Activated T-helper 2 cell treated with anti-CD3 and anti-CD28 coated beads, Interferon-gamma antibody, Interleukin-2, Interleukin-4, amounts not matched to agents 10 μg/mL and 5 μg/mL and 100 μg/mL, durations not matched to agents 14 hours and 24 hours and 36 hours (primary cell): ENCODE data around the gene CDC45. TPM values are rescaled to one million over a fixed set of nuclear protein-coding genes. Genes with fewer than 3 reads are reported as not detected.

Experiments
- DNase-seq: peaks from one replicate; pipeline ENCODE4 v3.0.0; 2021; ENCODE audit warnings: low spot score
- H3K27ac Mint-ChIP-seq: one replicate; pipeline ENCODE4 v1.8.0; 2021; ENCODE audit warnings: mixed read lengths
- H3K27me3 Mint-ChIP-seq: one replicate; pipeline ENCODE4 v1.8.0; 2021; ENCODE audit warnings: low read depth, mixed read lengths
- H3K36me3 Mint-ChIP-seq: one replicate; pipeline ENCODE4 v1.8.0; 2021; ENCODE audit warnings: low read depth, mixed read lengths
- H3K4me1 Mint-ChIP-seq: one replicate; pipeline ENCODE4 v1.8.0; 2021; ENCODE audit warnings: low read depth, mixed read lengths
- H3K4me3 Mint-ChIP-seq: one replicate; pipeline ENCODE4 v1.8.0; 2021; ENCODE audit warnings: low read depth, mild to moderate bottlenecking, moderate library complexity, mixed read lengths
- H3K9me3 Mint-ChIP-seq: one replicate; pipeline ENCODE4 v1.8.0; 2021; ENCODE audit warnings: mixed read lengths
- intact Hi-C: fragments of 100-400 bp; cut with micrococcal nuclease; formaldehyde crosslinking; loops from one replicate; pipeline ENCODE4 v1.15.1; 2023
- total RNA-seq: library from RNA; stranded (reverse); gene quantifications from 2 replicates; pipeline ENCODE4 v1.2.3, GENCODE V29; 2022

The CDC45 gene
- total RNA-seq, 1 donor from 2014 or later: 108 TPM

DNA sequence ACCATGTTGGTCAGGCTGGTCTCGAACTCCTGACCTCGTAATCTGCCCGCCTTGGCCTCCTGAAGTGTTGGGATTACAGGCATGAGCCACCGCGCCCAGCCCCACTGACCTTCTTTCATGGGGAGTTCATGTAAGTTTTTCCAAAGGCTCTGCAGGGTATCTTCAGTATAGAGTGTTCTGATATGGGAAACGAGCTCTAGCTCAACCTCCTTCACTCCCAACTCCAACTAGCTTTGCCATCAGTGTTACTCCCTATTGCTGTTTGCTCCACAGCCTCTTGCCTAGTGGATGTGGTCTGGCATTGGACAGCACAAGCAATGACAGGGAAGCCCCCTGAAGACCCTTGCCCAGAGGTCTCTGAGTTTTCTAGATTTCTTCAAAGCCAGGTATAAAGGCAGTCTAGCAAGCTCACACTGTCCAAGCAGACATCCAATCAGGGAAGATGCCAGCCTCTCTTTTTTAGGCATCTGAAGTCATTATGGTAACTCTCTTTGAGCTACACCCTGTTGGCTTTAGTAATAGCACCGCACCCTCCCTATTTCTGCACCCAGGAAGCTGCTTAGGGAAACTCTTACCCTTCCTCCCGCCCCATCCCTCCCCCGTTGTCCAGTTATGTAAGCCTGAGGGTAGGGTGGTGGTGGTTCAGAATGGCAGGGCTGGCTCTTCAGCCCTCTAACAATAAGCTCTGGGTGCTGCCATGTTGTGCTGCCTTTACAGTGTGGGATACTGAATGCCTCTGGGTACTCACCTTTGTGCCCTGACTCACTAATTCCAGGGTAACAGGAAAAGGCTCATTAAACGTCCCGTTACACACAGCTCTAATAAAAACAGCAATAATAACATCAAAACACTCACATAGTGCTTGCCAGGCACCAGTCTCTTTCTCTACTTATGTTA is 85.9 kb downstream of the CDC45 start:
- Mint-ChIP-seq H3K36me3 (no peaks in the 10 kb centered on the region), H3K9me3 (no peaks in the 10 kb centered on the region), H3K4me3 (no peak overlapping the region), H3K27me3 (peaks cover 2% of the 10 kb centered on the region), H3K4me1 (no peaks in the 10 kb centered on the region), H3K27ac (no peak overlapping the region)
- no peak for DNase-seq
- intact Hi-C loops: no loop called here

DNA sequence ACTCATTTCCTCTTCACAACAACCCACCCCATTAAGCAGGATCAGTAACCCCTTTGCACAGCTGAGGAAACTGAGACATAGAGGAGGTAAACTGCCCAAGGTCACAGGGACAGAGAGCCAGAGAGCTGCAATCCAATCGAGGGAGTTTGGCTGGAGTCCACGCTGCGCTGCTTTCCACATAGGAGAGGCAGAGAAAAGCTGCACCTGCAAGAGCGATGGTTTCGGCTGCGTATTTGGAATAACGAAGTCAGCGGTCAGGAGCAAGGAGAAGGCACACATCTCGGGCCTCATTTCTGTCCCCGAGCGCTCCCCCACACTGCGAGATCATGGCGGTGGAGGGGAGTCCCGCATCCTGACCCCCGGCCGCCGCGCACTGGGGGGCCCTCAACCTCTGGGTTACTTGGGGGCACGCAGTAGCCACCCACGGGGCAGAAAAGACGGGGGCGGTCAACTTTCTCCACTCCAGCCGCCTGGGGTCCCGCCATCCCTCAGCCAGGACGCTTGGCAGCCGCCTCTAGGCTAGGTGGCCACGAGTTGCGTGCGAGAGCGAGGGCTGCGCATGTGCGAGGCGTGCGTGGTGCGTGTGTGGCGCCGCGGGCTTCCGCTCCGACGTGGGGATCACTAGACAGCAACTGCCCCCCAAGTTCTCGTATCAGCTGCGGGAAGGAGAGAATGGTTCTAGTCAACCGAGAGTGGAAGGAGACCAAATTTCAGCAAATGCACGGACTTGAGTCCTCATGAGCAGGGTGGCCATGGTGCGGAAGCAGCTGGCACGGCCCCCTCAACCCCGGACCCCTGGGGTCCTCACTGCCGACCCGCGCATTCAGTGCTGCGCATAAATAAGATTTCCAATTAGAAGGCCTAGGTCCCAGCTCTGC is 86.8 kb downstream of the CDC45 start:
- DNase-seq: no peak
- no peak overlapping the region for H3K27ac Mint-ChIP-seq
- H3K4me1 Mint-ChIP-seq: no peaks in the 10 kb centered on the region
- H3K27me3 Mint-ChIP-seq: peaks cover 2% of the 10 kb centered on the region
- intact Hi-C loops: no loop called here
- no peaks in the 10 kb centered on the region for H3K9me3 Mint-ChIP-seq
- no peak overlapping the region for H3K4me3 Mint-ChIP-seq
- H3K36me3 Mint-ChIP-seq: no peaks in the 10 kb centered on the region

DNA sequence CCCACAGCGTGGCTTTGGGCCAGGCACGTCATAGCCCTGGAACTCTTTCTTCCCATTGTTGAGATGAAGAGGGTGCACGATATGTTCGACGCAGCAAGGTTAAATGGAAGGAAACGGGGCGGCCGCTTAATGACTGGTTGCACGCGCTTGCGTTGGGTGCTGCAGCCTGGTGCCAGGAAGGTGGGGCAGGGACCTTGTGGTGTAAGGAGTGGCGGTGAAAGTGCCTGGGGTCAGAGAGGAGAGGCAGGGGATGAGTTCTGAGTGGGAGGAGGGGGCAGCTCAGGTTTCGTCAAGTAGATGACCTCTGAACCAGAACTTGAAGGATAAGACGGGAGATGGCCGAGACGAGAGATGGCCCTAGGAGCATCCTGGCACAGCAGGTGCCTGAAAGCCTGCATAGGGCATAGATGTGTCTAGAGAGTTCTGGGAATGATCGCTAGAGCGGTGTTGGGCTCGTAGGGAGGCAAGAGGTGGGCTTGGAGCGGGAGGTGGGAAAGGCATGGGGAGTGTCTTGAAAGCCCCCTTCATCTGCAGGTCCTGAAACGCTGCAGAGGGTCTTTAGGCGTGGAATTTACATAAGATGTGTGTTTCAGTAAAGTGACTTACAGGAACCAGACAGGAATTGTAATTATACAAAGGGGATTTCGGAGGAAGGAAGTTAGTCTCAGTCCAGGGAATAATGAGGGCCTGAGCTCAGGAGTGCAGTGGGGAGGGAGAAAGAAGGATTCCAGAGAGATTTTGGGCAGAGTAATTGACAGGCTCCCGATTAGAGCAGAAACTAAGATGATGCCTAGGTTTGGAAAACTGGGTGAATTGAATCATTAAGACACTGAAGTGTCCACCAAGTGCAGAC is 87.7 kb downstream of the CDC45 start:
- peaks cover 2% of the 10 kb centered on the region for H3K27me3 Mint-ChIP-seq
- H3K4me1 Mint-ChIP-seq: no peaks in the 10 kb centered on the region

DNA sequence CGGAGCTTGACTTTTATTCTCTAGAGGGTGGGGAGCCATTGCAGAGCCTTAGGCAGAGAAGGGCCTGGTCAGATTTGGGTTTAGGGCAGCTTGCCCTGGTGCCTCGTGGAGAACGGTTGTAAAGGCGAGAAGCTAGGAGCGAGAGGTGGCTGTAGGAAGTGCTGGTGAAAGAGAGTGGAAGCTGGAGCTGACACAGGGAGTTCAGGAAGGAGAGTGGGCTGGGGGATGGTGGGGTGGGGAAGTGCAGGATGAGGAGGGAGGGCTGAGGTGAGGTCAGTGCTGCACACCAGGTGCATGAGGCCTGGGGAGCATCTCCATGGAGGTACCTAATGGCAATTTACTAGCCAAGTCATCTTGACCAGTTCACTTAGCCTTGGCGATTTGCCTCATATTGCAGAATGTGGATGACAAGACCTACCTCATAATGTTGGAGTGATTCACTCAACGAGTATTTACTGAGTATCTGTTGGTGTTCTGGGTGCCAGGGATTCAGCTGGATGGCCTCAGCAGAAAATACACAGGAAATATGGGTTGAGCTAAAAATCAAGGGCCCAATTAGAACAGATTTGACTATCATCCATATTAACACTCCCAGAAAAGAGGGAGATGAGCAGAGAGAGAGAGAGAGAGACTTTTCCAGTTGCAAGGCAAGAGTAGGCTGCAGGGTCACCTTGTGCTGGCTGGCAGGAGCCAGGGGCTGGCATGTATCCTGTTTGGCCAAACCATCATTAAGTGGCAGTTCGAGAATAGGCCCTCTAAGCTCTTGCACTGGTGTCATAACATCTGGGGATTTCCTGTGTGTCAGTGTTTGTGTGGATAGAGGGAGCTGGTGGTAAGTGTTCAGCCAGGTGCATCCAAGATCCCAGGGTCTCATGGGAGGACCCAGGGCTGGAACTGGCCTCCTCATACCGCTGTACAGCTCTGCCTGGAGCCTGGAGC is 88.9 kb downstream of the CDC45 start:
- Mint-ChIP-seq H3K27me3 (no peaks in the 10 kb centered on the region), H3K9me3 (no peaks in the 10 kb centered on the region), H3K36me3 (no peaks in the 10 kb centered on the region), H3K4me3 (no peak overlapping the region), H3K27ac (no peak overlapping the region), H3K4me1 (no peaks in the 10 kb centered on the region)
- intact Hi-C loops: no loop called here
- no peak for DNase-seq

More for the DNA sequence above, 87.7 kb downstream of the CDC45 start:
- no peaks in the 10 kb centered on the region for H3K9me3 Mint-ChIP-seq
- no peak overlapping the region for H3K27ac Mint-ChIP-seq
- H3K4me3 Mint-ChIP-seq: no peak overlapping the region
- intact Hi-C loops: no loop called here
- no peak for DNase-seq
- H3K36me3 Mint-ChIP-seq: no peaks in the 10 kb centered on the region

DNA sequence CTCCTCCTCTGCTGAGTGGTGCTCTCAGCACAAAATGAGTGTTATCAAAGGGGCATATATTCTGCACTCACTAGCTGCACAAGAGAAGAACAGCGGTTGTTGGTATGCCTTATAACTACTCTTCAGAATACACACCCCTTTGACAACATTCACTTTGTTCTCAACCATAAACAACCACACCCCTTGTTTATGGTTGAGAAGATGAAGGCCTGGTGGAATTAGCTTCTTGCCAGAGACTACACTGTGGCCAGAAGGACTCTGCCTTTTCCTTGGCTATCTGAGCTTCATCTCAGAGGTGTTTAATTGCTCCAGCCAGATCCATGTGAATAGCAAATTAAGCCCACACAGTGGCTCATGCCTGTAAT is 89.5 kb downstream of the CDC45 start:
- no peaks in the 10 kb centered on the region for H3K27me3 Mint-ChIP-seq
- no peaks in the 10 kb centered on the region for H3K4me1 Mint-ChIP-seq
- no peaks in the 10 kb centered on the region for H3K9me3 Mint-ChIP-seq
- DNase-seq: no peak
- H3K4me3 Mint-ChIP-seq: no peak overlapping the region
- no peak overlapping the region for H3K27ac Mint-ChIP-seq
- intact Hi-C loops: no loop called here
- H3K36me3 Mint-ChIP-seq: no peaks in the 10 kb centered on the region

DNA sequence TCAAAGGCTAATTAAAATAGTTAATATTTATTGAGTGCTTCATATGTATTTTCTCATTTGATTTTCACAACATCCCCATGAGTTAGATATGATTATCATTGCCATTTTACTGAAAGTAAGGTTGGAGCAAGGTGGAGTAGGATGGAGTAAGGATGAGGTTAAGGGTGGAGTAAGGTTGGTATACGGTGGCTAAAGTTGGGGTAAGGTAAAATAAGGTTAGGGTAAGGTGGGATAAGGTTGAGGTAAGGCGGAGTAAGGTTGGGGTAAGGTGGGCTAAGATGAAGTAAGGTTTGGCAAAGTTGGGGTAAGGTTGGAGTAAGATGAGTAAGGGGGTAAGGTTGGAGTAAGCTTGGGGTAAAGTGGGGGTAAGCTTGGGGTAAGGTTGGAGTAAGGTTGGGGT is 90.3 kb downstream of the CDC45 start:
- intact Hi-C loops: no loop called here

More for the DNA sequence above, 90.3 kb downstream of the CDC45 start:
- DNase-seq: no peak
- Mint-ChIP-seq H3K27ac (no peak overlapping the region), H3K4me1 (no peaks in the 10 kb centered on the region), H3K9me3 (no peaks in the 10 kb centered on the region), H3K36me3 (no peaks in the 10 kb centered on the region), H3K4me3 (no peak overlapping the region), H3K27me3 (no peaks in the 10 kb centered on the region)

Other genes starting within 250 kb of the CDC45 start
- 0.60 and 1.5 TPM in 2 replicates for gene CLTCL1, start 188.2 kb upstream of the CDC45 start, total RNA-seq
- 36.0 and 36.1 TPM in 2 replicates for gene HIRA, start 48.2 kb upstream of the CDC45 start, total RNA-seq
- 32.2 and 34.8 TPM in 2 replicates for gene MRPL40, start 47.4 kb upstream of the CDC45 start, total RNA-seq
- gene C22orf39, start 32.2 kb upstream of the CDC45 start, total RNA-seq: 26.2 and 26.9 TPM in 2 replicates
- 103 and 110 TPM in 2 replicates for gene UFD1, start 727 bp upstream of the CDC45 start, total RNA-seq
- gene CLDN5, start 44.5 kb downstream of the CDC45 start, total RNA-seq: 1.2 and 1.5 TPM in 2 replicates
- gene SEPTIN5, start 234.6 kb downstream of the CDC45 start, total RNA-seq: 0.71 and 1.5 TPM in 2 replicates
- gene GP1BB, start 243.6 kb downstream of the CDC45 start, total RNA-seq: not detected in 2 replicates